HG02763 (cell line): Measurements from ENCODE around the gene CCDC182.

Experiments used
- ATAC-seq: cut with Tn5 transposase; IDR thresholded peaks from one replicate; pipeline ENCODE4 v1.9.1; 2021; ENCODE audit warnings: mild to moderate bottlenecking, moderate library complexity; ENCODE audit not compliant: unreplicated experiment

CCDC182 gene

DNA sequence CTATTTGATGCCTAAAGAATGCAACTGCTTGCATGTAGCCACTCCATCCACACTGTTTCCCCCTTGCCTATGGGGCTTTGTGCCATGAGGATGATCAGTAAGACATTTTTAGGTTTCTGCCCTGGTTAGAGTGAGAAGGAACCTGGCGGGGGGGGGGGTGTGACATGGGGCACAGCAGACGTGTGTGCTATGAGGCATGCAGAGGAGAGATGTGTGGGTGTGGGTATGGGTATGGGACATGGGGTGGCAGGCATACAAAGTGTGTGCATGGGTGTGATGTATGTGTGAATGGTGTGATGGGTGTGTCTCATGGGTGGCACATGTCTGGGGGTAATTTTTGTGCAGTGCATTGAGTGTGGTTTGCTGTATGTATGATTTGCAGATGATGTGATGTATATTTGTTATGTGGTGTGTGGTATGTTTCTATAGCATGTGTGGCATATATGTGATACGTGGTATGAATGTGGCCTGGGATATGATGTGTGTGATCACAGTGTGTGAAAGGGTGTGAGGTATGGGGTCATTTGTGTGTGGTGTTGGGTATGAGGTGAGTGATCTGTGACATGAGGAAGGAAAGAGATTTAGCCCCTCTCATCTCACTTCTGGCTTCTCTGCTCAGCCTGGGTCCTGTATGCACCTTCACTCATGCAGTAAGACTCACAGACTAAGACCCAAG, 14.9 kb downstream of the CCDC182 start:
- no peak for ATAC-seq

DNA sequence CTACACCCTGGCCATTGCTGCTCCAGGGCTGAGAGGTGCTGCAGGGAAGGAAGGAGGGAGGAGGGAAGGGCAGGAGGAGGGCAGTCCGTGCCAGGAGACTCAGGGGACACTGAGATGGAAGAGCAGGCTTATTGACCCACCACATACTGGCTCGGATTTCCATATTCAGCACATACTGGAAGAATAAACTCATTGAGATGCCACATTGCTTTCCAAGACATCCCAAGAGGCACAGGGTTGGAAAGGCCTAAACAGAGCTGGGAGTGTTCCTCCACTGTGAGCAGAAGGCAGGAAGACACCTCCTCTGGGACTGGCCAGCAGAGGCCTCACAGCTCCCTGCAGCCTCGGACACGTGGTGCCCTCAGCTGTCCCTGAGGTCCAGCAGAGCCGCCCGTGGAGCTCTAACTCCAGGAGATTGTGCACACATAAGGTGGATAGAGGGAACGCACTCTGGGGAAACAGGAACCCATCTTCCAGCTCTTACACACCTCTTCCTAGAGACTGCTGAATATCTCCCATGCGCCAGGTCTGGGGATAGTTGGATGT, 17.4 kb downstream of the CCDC182 start:
- no peak for ATAC-seq

DNA sequence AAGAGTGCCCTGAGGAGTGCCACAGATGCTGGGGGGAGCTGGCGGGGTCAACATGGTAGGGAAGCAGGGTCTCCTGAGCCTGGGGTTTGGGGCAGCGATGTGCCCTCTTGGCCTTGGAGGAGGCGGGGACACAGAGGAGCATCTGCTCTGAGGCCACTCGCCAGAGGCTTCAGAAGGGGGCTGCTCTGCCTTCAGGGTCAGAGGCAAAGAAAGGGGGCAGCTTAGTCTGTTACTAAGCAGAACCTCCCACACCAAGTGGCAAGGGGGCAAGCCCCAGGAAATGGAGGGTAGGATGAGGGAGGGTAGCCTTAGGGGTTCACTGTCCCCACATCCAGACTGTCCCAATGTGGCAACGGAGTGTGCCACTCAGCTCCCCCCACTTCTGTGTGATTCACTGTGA, 18.3 kb downstream of the CCDC182 start:
- no peak for ATAC-seq

DNA sequence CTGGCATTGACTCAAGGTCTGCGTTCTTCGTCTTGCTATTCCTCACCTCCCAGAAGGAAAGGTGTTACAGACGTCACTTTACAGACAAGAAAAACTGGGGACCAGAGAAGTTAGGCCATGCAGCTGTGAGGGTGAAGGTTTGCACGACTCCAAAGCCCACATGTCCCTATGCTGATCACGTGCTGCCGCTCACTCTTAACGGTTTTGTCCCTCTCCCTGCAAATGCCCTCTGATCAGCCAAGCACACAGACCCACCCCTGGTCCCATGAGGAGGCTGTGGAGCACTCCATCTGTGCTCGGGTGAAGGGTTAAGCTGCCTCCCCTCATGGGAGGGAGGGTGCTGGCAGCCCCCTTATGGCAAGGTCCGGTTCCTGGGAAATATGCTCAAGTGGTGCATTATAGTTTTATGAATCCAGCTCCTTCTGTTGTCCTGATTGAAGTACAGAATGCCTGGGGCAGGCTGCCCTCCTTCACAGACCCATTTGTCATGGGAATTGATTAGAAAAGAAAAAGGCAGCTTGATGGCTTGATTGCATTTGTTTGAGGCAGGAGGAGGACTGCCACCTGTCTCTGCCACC, 18.8 kb downstream of the CCDC182 start:
- ATAC-seq = no peak

DNA sequence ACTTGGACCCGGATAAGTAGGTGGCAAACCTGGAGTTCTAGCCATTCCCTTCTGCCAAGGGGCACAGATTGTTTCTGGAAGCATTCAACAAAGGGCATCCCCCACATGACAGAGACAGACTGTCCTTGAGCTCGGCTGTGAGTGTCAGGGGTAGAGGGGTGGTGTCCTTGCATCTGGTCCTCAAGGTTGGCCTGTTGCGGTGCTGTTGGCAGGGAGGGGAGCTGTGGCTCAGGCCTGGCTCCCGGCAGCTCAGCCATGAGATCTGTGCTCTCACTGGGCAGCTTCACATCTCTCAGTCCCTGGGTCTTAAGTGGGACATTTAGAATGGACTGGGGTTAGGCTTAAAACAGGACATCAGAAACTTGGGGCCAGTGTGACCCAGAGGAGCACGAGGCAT, 20.4 kb downstream of the CCDC182 start:
- no peak for ATAC-seq

DNA sequence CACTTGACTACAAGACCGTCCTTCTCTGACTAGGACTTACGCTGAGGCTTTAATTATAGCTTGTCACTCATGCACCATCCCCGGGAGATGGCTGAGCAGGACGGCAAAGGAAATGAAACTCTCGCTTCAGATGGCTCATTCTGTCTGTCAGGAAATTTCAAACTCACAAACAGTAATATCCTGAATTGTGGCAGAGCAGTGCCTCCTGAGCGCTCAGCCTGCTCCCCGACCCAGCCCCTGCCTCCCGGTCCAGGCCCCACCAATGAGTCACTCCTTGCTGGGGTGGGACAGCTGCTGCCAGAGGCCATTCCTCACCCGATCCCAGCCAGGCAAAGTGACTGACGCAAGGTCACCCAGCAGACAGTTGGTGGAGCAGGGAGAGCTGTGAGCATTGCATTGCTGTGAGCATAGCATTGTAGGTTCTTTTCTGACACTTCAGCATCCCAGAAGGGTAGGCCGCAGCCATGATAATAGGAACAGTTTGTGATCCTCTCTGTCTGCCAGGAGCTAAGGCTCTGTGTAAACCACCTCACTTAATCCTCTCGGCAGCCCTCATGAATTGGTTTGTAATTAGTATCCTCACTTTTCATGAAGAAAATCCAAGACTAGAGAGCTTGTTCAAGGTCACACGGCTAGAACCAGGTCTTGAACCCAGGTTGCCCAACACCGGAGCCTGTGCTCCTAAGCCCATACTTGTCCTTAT, 20.9 kb downstream of the CCDC182 start:
- ATAC-seq = no peak

DNA sequence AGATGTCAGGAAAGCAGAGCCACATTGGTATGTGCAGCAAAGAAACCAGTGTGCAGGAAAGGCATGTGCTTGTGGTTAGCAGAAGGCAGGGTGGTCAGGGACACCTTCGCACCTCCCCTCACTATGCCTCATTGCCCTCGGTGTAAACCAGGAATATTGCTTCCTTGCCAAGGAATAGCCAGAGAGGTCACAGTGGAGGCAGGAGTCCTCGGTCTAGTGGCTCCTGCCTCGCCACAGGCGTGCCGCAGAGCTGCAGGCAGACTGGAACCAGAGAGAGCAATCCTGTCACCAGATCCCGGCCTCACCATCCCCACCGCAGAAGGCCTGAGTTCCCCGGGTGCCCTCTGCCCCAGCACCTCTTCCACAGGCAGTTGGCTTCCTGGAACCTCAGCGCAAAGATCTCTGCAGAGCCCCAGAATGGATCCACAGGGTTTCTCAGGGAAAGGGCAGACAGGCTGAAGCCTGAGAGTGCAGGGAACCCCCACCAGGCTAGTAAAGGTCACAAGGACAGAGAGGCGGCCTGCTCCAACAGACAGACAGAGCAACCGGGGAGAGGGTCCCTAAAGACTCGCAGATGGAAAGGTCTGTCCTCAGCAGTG, 21.6 kb downstream of the CCDC182 start:
- no peak for ATAC-seq

DNA sequence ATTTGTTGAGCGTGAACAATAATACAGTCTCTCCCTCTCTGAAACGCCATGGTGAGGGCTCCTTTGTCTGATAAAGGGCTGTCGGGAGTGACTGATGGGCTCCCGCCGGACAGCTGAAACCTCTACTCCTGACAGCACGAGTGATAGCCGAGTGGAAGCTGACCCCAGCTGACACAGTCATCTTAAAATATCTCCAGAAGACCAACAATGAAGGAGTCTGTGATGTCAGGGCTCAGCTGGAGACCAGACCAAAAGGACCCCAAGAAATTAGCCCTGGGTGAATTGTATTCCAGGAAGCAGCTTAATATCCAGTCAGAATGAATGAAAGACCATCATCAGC, 22.4 kb downstream of the CCDC182 start:
- no peak for ATAC-seq

DNA sequence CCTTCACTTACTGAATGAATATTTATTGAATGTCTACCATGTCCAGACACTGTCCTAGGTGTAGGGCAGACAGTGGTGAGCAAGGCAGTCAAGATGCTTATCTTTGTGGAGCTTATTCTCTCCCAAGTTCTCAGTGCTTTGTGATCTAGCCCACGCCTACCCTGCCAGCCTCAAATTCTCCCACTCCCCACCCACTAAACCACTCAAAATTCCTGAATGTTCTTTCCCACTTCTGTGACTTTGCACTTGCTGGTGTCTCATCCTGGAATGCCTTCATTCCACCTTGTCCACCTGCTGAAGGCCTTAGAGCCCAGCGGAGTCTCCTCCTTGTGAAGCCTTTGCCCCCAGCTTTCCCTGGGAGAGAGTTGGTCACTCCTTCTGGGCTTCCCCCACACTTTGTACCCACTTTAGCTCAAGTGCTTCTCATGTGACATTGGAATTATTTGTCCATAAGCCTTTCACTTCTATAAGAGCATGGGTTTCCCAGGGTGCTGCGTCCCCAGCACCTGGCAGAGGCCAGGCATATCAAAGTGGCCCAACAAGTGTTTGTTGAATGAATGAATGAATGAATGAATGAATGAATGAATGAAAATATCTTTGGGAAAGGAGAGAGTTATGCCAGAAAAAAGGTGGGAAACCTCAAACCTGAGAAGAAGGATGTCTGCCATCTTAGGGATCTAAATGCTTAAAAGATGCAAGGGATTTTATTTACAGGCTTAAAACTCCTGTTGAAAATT, 23.0 kb downstream of the CCDC182 start:
- ATAC-seq = no peak

DNA sequence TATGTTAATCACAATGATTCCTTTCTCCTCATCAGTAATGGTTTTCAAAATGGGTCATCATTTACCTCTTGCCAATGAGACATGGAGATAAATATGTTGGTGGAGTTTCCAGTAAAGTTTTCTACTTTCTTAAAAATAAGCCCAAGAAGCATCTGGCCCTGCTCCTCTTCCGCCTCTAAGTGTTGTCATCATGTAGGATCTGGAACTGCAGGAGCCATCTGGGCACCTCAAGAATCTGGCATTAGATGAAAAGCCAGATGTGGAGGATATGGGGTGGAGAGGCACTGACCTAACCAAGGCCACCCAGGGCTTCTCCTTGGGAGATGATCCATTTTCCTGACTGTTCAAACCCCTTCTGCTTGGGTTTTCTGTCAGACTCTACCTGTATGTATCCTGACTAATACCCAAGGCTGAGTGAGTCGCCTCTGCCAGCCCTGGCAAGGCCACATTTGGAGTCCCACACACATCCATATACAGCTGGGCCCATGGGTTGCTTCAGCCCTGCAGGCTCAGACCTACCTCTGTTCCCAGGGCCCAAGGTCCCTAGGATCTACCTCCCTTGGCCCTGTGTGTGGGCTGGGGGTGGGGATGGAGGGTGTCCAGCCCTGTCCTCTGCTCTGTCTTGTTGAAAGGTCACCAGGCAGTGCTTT, 24.6 kb downstream of the CCDC182 start:
- ATAC-seq = no peak

DNA sequence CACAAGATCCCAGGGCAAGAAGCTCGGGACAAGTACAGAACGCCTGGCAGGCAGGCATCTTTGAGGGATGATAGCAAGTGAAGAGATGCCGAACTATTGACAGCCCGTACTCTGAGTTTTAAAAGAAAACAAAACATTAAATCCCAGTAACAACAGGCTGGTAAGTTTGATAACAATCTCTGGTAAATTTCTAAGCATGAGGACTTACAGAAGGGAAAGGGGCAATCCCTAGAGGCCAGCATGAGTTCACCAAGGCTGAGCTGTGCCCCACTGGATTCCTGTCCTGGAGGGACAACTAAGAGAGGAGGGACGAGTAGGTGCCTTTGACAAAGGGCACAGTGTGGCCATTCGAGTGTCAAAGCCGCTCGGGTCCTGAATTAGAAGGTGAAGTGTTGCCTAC, 26.2 kb downstream of the CCDC182 start:
- no peak for ATAC-seq

DNA sequence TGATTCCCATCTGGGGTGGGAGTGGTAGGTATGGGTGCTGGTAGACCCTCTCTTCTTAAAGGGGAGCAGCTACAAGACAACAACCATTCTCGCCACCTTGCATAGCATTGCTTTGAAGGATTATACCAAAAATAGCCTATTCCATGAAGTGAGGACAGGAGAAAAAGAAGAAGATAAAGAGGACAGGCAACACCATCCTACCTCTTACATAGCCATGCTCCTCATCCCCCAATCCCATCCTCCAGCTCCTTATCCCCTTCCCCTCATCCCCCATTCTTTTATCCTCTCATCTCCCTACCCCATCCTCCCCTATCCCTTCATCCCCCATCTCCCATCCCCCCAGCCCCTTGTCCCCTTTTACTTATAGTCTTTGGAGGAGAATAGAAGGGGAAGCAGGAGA, 29.1 kb downstream of the CCDC182 start:
- no peak for ATAC-seq

DNA sequence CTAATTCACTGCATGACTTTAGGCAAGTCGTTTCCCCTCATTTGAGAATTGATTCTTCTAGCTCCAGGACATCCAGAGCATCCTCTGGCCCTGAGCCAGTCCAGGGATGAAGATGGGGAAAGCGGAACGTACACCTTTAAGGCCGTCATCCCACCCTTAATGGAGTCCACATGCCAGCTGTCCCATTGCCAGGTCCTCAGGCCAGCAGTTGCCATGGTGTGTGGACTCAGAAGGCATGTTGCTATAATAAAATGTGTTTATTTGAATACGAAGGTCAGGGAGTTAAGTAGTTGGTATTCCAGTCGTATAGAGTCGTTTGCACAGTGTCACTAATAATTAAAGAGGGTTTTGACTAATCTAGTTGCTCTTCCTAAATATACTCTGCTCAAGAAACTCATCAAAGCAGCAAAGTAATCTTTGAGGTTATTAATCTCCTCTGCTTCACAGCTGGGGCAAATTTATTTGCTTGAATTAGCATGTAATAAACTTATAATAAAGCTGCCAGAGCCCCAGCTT, 30.4 kb downstream of the CCDC182 start:
- no peak for ATAC-seq

DNA sequence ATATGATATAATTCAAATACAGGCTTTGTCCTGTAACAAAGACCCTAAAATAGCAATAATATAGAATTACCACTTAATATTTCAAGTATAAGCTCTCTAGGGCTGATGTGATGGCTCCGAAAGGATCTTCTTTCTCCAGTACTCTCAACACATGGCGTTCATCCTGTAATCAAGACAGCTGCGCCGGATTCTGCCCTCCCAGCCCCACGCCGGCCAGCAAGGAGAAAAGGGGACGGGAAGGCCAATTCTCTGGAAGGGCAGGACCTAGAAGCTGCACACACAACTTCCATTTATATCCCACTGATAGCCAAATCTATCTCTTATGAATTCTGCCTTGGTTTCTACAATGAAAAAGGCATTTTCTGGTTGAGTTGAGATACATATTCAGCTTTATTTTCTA, 32.0 kb downstream of the CCDC182 start:
- no peak for ATAC-seq

DNA sequence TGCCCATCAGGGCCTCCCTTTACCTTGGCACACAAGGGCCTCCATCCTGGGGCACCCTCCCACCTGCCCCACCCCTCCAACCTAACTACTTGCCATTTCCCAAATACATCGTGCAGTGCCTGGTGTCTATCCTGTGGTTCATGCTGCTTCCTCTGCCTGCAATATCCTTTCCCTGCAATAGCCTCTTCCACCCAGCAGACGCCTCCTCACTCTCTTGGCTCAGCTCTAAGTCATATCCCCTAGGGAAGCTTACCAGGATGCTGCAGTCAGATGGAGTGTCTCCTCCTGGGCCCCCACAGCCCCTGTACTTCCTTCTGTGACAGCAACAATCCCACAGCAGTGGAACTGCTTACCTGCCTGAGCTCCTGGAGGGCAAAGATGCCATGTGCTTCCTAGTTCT, 36.7 kb downstream of the CCDC182 start:
- ATAC-seq = no peak

DNA sequence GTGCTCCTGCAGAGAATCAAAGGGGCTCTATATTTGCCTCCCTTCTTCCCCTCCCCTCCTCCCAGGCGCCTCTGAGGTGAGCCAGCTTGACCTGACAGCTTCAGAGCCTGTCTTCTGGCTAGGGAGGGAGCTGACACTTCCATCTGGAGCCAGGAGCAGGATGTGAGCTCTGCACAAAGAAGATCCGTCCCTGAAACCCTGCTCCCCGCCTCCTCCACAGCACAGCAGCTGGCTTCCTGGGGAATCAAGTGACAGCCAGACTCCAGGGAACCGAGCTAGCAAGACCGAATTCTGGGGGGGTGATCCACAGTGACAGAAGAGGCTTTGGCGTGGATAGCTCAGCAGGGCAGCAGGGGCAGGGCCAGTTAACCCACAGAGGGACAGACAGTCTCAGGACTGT, 37.2 kb downstream of the CCDC182 start:
- no peak for ATAC-seq

DNA sequence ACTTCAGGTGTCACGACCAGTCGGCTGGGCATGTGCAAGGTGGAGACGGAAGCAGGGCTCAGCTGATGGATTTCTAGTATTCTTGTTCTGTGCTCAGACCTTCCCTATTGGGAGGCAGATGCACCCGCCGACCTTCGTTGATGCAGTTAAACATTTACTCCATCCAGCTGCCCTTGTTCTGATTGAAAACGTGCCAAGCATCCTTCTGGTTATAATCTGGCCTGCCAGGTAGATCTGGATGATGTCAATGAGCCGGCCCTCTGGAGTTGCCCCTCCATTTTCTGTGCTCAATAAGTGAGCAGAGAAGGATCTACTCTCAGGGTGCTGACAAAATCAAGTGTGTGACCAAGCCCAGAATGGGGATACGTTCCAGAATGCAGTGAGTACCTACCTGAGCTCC, 38.3 kb downstream of the CCDC182 start:
- no peak for ATAC-seq

DNA sequence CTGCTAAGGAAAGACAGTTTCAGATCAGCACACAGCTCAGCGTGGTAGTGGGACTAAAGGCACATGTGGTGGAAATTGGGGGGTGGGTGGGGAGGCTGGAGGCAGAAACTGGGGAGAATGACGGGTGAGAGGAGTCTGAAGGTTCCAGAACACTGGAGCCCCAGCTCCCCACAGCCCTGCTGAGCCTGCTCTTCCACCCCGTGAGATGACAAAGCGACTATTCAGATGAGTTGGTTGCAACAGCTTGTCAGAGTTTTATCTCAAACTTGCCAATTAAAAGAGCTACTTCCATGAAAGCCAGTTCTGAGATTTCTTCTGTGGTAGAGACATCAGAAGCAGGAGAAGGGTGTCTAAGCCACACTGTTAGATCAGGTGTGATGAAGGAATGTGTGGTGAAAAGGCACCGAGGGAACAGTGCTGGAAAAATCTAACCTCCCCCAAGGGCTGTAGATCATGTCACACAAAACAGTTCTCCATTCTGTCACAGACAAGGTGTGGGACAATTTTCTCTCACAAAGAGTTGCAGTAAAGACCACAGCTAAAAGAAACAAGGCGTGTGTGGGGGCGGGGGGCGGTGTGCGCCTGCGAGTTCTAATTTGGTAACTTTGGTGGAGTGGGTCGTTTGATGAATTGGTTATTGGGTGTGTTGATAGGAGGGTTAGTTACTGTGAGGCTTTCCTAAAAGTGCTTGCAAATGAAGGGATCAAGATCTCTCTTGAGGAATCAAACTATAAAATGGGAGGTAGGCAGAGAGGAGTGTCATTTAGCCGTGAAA, 39.0 kb downstream of the CCDC182 start:
- ATAC-seq = no peak

DNA sequence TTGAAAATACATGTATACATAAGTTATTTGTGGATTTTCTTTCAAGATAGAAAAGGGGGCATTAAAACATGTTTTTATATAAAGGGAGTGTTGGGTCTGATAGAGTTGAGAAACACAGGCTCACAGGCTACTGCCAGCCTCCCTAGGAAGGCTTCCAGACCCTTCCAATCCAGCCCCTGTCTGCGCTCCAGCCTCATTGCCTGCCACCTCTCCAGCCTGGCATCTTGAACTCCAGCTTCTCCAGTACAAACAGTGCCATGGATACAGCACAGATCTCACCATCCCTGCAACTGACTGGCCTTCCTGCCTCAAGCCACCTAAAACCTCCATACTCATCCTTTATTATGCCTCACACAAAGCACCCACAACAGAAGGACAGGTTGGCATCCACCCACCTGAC, 40.7 kb downstream of the CCDC182 start:
- no peak for ATAC-seq

DNA sequence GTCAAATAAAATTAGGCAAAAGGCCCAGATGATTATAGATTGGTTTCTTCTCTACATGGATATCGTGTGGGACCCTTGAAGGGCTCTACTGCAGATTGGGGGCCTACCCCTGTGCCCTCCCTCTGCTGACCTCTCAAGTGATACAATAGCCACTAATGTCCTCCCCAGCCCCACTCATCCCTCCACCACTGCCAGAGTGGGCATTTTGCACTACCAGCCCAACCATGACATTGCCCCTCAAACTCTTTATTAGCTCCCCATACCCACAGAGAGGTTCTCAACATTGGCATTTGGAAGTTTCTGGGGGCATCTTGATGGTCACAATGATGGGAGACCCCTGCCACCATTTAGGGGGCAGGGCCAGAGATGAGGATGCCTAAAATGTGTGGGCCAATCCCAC, 41.8 kb downstream of the CCDC182 start:
- ATAC-seq = no peak
